Lower leg skin (tissue), 4 donors: Measurements from ENCODE around the gene ULK3. TPM values are rescaled to one million over a fixed set of nuclear protein-coding genes. Genes with fewer than 3 reads are reported as not detected.

Experiments used
- DNase-seq, 2 donors: peaks; one replicate each; pipeline ENCODE4 v3.0.0-alpha.2; 2019; ENCODE audit warnings: low spot score in 2 of 2
- H3K4me3 ChIP-seq: fragments of 200-600 bp; sonication (generic); 2 replicates; pipeline ENCODE4 v1.5.1; 2017; ENCODE audit warnings: mild to moderate bottlenecking, low read depth; ENCODE audit not compliant: poor library complexity, severe bottlenecking
- CTCF ChIP-seq, 3 donors: fragments of 450-650 bp; IDR thresholded peaks; one replicate each; pipeline ENCODE4 v1.5.1; 2016; ENCODE audit warnings: antibody characterized with exemption in 3 of 3, mild to moderate bottlenecking in 3 of 3, moderate library complexity in 2 of 3
- POLR2A ChIP-seq, 2 donors: fragments of 450-650 bp; IDR thresholded peaks; one replicate each; pipeline ENCODE4 v1.6.1; 2016 to 2017; ENCODE audit warnings: antibody characterized with exemption in 2 of 2, mild to moderate bottlenecking in 1 of 2, moderate library complexity in 1 of 2
- WGBS, 2 donors: methylation state at CpG; one replicate each; pipeline ENCODE4 v1.1.5; 2018; 5-methylcytosine and 5-hydroxymethylcytosine counted together
- intact Hi-C: fragments of 100-400 bp; cut with DNase I; formaldehyde crosslinking; loops from one replicate; pipeline ENCODE4 v1.15.0; 2023; ENCODE audit warnings: low total_unique reads
- total RNA-seq, 4 donors: library from RNA; depleted of rRNA; stranded (reverse); fragments of >200 nt; gene quantifications; one replicate each; pipeline ENCODE4 v1.1.0, GENCODE V29; 2016

Gene ULK3
- total RNA-seq, 4 donors from 2014 or later = 108 to 189 (median 123) TPM

- intact Hi-C loops = loop anchor here (10.0 kb wide), 1 partner anchor 54 kb away; the partner anchor contains the start of gene MPI
- no peak overlapping the region for H3K4me3 ChIP-seq
- 79 to 86% methylated on average over 9 of the region's 9 CpGs for WGBS, 2 donors
- TF ChIP-seq CTCF (IDR thresholded peaks at IDR 0.05) = no peak
- TF ChIP-seq POLR2A (IDR thresholded peaks at IDR 0.05) = no peak
- no peak for DNase-seq
Measured at GRCh38 chr15:74840851-74841775, 1.8 kb downstream of the ULK3 start.

- WGBS, 2 donors = 86% methylated on average over 31 of the region's 31 CpGs
- intact Hi-C loops = loop anchor here (10.0 kb wide), 1 partner anchor 55 kb away; the partner anchor contains the start of gene MPI
- H3K4me3 ChIP-seq = no peak overlapping the region
- no peak for DNase-seq
- no peak for TF ChIP-seq POLR2A (IDR thresholded peaks at IDR 0.05)
- TF ChIP-seq CTCF (IDR thresholded peaks at IDR 0.05) = no peak
Measured at GRCh38 chr15:74839526-74840395, 3.2 kb downstream of the ULK3 start.

GRCh38 chr15:74838746-74839525 is 4.0 kb downstream of the ULK3 start:
- no peak for DNase-seq
- WGBS, 2 donors = 88 to 89% methylated on average over 11 of the region's 11 CpGs
- intact Hi-C loops = no loop called here
- H3K4me3 ChIP-seq = no peak overlapping the region
- no peak for TF ChIP-seq CTCF (IDR thresholded peaks at IDR 0.05)
- TF ChIP-seq POLR2A (IDR thresholded peaks at IDR 0.05) = no peak

GRCh38 chr15:74838137-74838516 is 4.8 kb downstream of the ULK3 start:
- TF ChIP-seq POLR2A (IDR thresholded peaks at IDR 0.05) = no peak
- TF ChIP-seq CTCF (IDR thresholded peaks at IDR 0.05) = no peak
- H3K4me3 ChIP-seq = no peak overlapping the region
- WGBS, 2 donors = 88 to 97% methylated on average over 7 to 10 of the region's 10 CpGs
- DNase-seq = no peak
- intact Hi-C loops = no loop called here

- H3K4me3 ChIP-seq = no peak overlapping the region
- no peak for DNase-seq
- intact Hi-C loops = no loop called here
- TF ChIP-seq CTCF (IDR thresholded peaks at IDR 0.05) = no peak
- no peak for TF ChIP-seq POLR2A (IDR thresholded peaks at IDR 0.05)
- WGBS, 2 donors = 78 to 86% methylated on average over 15 of the region's 15 CpGs
Measured at GRCh38 chr15:74837482-74838136, 5.3 kb downstream of the ULK3 start.
